HG03108 (cell line): Measurements from ENCODE around the gene PMM2.
"Not testable (repeated sequence)": the region's sequence is repeated elsewhere in the genome, so short reads cannot be mapped to it uniquely, and the experiment has no call there.

ENCODE experiments used
- ATAC-seq: cut with Tn5 transposase; IDR thresholded peaks from one replicate; pipeline ENCODE4 v1.9.1; 2021; ENCODE audit warnings: moderate library complexity; ENCODE audit not compliant: unreplicated experiment

Gene PMM2

DNA sequence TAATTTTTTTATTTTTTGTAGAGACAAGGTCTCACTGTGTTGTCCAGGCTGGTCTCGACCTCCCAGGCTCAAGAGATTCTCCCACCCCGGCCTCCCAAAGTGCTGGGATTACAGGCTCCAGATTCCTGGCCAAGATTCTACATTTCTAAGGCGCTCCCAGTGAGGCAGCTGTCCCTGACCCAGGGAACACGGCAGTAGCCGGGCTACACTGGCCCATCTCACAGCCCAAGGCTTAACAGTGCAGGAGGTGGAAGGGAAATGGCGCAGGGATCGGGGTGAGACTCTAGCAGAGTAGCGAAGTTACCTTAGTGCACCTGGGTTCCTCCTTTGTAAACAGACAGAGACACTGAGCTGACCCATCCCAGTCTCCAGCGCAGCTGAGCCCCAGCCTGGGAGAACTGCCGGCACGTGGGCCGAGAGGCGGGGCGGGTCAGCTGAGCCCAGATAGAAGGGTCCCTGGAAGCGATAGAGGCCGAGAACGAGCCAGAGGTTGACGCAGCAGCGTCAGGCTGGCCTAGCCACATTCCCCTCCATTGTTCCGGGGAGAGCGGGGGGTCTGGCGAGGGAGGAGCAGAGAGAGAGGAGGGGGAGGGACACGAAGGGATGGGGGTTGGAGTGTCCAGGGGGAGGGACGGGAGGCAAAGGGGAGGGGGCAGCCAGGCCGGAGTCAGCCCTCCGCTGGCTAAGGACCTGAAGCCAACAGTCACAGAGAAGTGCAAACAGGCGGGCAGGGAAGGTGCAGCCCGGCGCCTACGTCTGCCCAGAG lies 68.7 kb downstream of the PMM2 start:
- ATAC-seq, result no peak

DNA sequence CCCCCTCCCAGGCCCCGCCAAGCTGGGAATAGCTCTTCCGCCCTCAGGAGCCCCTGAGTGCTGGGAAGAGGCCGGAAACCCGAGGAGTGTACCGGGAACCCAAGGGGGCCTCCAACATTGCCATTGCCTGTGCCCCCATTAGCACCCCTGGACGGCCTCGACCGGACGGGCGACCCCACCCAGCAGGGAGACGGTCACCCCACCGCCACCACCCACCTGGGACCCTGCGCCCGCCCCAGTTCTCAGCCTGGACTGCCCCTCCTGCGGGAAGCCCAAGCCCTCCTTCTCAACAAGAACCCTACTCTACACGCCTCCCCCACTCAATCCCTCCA lies 69.2 kb downstream of the PMM2 start:
- ATAC-seq, result no peak

DNA sequence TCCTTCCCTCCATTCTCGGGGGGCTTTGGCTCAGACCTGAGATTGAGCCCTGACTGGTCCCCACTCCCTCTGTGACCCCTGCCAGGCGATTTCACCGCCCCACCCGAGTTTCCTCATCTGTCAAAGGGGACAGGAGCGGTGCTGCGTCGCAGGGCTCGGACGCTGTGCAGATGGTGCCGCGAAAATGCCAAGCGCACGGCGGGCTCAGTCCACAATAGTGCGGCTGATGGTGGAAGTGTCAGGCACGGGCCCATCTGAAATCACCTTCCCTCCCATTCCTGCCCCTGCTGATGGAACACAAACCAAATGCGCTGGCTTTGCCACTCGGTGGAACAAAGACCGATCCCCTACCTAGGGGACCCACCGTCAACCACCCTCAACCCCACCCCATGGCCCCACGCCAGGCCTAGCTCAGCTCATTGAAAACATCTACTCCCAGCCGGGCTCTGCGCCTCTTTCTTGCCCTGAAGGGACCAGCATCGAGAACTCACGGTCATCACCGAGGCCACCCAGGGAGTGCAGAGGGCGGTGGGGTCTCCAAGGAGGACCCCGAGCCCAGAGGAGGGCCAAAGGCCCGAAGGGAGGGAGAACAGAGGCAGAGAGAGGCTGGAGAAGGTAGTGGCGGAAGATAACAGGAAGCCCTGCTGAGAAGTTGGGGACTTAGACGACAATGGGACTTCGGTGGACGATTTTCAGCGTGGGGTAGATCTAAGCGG lies 69.7 kb downstream of the PMM2 start:
- no peak for ATAC-seq

DNA sequence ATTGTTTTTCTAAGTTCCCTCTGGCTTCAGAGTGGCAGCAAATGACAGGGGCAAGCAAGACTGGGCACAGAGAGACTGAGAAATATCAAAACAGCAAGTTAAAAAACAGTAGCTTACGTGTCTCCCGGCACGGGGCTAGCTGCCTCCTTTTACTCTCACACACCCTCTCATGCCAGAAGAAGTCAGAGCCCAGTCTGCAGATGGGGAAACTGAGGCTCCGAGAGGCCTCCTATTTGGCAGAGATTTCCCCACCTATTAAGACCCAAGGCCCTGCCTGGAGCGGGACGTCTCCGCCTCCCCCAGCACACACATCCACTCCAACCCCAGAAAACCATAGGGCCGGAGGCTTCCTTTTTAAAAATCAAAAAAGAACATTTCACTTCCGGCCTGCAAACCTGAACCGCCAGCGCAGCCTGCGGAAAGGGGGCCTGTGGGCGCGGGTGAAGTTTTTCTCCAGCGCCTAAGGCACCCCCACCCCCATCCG lies 70.3 kb downstream of the PMM2 start:
- no peak for ATAC-seq

DNA sequence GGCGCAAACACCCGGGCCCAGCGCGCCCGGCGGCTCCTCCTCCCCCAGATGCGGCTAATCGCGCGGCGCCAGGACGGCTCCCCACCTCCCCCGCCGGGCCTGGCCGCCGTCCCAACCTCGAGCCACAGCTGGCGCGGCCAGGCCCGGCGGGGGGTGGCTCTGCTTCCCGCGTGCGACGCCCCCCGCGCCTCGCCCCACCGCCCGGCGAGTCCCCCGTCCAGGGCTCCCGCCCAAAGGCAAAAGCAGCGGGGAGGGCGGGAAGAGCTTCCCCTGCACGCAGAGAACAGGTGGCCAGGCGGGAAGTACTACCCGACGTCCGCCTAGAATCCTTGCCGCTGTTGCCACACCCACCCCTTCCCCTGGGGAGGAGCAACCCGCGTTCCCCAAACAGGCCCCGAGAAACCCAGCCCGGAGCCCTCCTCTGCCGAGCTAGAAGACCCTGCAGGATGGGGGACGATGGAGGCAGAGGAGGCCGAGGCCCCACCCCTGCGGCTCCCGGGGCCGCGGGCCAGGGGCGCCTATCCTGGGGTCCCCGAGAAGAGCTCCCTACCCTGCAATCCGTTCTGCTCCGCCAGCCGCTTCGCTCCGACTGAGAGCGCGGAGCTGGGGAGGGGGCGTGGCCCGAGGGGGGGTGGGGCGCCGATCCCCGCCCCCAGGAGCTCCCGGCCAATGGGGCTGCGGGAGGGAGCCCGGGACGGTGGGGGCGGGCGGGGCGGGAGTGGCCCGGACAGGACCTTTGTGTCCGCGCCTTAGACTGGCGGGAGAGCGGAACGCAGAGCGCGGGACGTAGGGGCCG lies 71.0 kb downstream of the PMM2 start, which contains the start of gene CARHSP1:
CARHSP1 (minus strand) TSS at position 591 of the 796 bp plus-strand sequence. CDS start 9,678 bp downstream, outside the sequence.
- peak; percentile 66 for ATAC-seq

DNA sequence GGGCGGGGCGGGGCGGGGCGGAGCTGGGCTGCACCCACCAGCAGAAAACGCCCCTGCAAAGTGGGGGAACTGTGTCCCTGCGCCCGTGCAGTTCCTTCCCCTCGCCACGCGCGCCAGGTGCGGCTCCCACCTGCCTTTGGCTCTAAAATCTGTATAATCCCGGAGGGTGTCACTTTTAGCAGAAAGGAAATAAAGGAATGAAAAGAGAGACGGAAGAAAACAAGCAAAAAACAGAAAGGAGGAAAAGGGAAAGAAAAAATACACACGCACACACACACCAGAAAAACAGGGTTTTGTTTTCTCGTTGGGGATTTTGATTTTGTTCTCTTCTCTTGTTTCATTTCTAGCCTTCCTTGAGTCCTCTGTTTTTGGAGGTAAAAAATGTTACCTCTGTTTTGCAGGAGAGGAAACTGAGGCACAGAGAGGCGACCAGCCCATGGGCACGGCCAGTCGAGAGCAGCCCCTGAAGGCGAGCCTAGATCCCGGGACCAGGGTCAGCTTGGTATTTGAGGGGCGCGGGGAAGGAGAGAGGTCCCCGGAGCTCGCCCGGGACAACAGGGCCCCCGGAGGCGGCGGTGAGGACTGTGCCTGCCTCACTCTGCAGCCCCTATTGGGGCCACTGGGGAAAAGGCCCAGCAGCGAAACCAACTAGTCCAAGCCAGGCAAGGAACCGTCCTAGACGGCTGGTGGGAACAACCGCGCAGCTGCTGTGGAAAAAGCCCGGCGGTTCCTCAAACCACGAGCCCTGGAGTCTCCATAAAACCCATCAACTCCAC lies 71.8 kb downstream of the PMM2 start:
- ATAC-seq, result no peak

DNA sequence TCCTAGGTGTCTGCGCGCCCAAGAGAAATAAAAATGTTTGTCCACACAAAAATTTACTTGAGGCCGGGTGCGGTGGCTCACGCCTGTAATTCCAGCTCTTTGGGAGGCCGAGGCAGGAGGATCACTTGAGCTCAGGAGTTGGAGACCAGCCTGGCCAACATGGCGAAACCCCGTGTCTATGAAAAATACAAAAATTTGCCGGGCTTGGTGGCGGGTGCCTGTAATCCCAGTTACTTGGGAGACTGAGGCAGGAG lies 72.3 kb downstream of the PMM2 start:
- not testable (repeated sequence) for ATAC-seq

DNA sequence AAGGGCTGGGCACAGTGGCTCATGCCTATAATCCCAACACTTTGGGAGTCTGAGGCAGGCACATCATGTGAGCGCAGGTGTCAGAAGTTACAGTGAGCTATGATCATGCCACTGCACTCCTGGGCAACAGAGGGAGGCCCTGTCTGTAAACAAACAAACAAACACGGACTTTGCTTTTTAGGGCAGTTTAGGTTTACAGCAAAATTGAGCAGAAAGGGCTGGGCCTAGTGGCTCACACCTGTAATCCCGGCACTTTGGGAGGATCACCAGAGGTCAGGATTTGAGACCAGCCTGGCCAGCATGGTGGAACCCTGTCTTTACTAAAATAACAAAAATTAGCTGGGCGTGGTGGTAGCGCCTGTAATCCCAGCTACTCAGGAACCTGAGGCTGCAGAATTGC lies 74.4 kb downstream of the PMM2 start:
- no peak for ATAC-seq

DNA sequence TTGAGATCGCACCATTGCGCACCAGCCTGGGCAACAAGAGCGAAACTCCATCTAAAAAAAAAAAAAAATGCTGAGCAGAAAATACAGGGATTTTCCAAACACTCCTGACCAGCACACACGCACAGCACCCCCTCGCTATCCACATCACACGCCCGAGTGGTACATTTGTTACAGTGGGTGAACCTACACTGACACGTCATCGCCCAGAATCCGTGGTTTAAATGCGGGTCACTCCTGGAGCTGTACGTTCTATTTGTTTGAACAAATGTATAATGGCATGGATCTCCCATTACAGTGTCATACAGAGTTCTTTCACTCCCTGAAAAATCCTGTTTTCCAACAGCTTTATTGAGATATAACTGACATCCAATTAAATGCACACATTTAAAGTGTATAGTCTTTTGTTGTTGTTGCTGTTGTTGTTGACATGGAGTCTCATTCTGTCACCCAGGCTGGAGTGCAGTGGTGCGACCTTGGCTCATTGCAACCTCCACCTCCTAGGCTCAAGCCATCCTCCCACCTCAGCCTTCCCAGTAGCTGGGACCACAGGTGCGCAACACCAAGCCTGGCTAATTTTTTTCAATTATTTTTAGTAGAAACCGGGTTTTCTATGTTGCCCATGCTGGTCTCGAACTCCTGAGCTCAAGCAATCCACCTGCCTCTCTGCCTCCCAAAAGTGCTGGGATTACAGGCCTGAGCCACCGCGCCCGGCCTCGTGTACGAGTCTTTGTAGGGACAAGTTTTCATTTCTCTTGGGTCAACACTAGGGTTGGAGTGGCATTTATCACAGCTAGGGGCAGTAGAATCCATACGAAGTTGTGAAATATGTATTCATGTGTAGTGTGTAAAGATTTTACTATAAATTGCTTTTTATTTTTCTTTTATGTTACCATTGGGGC lies 75.6 kb downstream of the PMM2 start:
- ATAC-seq, result no peak

DNA sequence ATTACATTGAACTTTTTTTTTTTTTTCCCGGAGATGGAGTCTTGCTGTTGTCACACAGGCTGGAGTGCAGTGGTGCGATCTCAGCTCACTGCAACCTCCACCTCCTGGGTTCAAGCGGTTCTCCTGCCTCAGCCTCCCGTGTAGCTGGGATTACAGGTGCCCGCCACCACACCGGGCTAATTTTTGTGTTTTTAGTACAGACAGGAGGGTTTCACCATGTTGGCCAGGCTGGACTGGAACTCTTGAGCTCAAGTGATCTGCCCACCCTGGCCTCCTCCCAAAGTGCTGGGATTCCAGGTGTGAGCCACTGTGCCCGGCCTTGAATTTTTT lies 76.2 kb downstream of the PMM2 start:
- ATAC-seq, result not testable (repeated sequence)

DNA sequence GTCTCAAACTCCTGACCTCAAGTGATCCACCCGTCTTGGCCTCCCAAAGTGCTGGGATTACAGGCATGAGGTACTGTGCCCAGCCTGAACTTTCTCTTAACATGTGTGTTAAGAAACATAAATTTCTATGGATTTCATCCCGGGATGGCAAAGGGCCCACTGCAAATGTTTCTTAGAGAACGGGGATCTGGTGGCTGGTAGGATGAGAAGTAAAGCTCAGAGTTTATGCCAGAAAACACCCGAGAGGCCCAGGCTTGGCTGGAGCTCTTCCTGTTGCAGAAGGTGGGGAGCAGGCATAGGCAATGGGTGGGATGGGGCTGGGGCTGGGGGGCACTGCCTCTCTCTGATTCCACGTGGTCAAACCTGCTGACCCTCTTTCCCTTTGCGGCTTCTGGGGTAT lies 76.7 kb downstream of the PMM2 start:
- no peak for ATAC-seq

DNA sequence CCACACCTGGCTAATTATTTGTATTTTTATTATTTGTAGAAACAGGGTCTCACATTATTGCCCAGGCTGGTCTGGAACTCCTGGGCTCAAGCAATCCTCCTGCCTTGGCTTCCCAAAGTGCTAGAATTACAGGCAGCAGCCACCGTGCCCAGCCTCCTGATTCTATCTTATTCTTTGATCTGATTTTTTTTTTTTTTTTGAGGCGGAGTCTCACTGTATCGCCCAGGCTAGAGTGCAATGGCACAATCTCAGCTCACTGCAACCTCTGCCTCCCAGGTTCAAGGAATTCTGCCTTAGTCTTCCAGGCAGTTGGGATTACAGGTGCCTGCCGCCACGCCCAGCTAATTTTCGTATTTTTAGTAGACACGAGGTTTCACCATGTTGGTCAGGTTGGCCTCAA lies 77.7 kb downstream of the PMM2 start:
- ATAC-seq, result not testable (repeated sequence)

DNA sequence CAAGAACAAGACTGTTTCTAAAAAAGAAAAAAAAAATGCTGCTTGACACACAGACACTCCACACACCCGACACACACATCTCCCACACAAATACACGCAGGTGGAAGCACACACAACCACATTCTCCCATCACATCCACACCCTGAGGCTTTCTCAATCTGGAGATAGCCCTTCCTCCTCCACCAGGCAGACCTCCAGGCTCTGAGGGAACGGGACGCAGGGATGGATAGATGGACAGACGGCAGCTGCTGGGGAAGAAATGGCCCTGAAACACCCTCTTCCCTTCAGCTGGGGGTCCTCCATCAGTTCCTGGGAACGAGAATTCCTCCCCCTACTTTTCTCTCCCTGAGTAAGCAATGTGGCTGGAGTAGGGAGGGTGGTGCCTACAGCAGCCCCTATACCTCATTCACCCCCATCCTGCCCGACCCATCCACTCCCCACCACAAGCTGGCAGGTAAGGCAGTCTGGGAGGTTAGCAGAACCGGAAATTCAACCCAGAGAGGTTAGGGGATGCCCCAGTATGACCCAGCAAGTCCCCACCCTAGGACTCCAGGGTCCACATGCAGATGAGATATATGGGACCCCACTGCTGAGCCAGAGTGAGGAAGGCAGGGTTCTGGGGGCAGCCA lies 80.4 kb downstream of the PMM2 start:
- no peak for ATAC-seq

DNA sequence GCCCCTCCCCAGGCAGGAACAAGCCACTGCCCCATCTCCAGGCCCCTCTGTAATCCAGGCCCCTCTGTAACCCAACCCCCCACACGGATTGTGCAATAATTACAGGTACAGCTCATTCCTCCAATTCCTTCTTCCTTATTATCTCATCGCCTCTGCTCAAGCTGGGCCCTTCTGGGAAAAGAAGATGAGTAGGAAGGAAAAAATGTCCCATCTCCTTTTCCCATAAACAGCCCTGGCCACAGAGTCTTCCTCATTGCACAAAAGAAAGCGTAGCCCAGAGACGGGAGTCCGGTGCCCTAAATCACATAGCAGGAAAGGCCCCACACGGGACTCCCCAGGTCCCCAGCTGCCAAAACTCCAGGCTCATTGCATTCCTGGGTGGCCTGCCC lies 80.9 kb downstream of the PMM2 start:
- ATAC-seq, result no peak

DNA sequence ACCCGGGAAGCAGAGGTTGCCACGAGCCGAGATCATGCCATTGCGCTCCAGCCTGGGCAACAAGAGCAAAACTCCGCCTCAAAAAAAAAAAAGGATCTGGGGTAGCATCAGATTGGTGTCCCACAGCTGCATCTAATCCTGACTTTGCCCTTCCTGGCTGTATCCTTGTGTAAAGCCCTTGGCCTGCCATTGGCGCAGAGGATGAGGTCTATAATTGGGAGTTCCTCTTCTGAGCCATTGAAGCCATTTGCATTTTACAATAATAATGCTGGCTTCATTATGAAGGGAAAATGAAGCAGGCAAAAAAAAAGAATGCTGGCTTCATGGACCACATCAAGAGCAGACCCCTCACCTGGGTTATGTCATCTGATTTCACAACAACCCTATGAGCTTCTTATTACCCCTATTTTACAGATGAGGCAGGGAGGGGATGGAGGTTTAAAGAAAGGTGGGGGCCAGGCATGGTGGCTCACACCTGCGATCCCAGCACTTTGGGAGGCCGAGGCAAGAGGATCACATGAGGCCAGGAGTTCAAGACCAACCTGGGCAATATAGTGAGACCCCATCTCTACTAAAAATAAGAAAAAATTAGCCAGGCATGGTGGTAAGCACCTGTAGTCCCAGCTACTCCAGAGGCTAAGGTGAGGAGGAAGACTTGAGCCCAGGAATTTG lies 83.3 kb downstream of the PMM2 start:
- no peak for ATAC-seq

DNA sequence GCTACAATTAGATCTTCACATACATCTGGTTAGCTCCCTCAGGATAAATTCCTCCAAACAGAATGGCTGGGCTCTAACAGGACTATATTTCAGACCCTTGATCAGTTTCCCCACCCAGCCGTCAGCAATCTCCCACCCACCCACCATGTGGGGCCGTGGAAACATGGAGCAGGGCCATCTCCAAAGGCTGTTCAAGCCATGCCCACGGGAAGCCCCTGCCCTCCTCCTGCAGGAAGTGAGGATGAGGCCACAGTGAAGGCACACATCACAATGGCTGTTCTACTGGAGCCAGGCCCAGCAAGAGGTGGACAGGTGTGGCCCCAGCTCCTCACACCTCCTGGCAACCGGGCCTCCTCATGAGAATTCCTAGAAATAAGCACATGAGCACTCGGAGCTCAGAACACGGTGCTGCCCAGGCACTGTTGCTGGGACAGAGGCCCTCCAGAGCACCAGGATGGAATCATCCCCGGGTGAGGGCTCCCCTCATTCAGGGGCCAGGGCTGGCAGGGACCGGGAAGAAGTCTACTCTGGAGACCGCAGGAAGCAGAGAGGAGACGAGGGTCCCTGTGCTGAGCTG lies 84.5 kb downstream of the PMM2 start, which contains the start of gene LITAFD:
LITAFD (plus strand) TSS at position 311 of the 577 bp plus-strand sequence. CDS start 2,005 bp downstream, outside the sequence.
- ATAC-seq, result no peak

DNA sequence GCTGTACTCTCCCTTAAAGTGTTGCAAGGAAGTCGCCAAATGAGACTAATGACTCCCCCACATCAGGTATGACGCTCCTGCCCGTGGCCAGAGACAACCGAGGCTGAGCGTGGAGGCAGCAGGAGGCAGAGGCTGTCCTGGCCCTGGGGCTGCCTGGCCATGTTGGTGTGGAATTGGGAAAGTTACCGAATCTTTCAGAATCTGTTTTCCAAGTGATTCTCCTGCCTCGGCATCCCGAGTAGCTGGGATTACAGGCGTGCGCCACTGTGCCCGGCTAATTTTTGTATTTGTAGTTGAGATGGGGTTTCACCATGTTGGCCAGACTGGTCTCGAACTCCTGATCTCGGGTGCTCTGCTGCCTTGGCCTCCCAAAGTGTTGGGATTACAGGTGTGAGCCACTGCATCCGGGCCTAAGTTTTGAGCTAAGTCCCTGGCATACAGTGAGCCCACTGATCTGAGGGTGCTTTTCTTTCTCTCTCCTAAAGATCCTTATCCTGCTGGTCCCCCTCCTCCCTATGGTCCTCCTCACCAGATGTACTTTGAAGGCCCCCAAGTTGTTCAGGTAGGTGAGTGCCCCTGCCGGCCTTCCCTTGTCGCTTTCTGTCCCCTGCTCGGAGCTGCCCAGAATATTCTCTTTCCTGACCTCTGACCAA lies 85.2 kb downstream of the PMM2 start:
- no peak for ATAC-seq
